ENCODE measurements around the gene MTOR.

The MTOR gene

DNA sequence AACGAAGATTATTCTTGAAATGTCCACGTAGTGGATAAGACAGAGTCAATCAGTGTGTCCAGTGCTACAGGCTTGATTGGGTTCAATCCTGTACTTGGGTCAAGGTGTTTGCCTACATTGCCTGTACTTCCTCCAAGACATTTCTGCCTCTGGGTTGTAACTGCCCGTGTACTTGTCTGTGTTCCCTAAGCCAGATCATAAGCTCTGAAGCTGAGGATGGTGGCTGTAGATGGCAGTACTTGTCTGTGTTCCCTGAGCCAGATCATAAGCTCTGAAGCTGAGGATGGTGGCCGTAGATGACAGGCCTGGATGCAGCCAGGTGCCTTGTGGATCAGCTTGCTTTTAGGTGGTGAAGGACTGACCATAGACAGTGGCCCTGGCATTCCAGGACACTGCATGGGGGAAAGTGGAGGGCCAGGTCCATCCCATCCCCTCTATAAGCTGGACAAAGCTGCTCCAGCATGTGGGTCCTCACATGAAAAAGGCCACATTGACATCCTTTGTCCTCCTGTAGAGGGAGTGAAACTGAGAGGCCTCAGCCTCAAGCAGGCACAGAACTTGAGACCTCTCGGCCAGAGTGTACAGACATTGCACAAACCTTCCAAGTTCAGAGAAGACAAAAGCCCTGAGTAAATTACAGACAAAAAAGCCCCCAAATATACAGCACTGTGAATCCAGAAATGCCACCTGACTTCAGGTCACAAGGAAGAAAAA, 200.5 kb downstream of the MTOR start:
- no peak for DNase-seq (ENCODE audit: low read depth)

DNA sequence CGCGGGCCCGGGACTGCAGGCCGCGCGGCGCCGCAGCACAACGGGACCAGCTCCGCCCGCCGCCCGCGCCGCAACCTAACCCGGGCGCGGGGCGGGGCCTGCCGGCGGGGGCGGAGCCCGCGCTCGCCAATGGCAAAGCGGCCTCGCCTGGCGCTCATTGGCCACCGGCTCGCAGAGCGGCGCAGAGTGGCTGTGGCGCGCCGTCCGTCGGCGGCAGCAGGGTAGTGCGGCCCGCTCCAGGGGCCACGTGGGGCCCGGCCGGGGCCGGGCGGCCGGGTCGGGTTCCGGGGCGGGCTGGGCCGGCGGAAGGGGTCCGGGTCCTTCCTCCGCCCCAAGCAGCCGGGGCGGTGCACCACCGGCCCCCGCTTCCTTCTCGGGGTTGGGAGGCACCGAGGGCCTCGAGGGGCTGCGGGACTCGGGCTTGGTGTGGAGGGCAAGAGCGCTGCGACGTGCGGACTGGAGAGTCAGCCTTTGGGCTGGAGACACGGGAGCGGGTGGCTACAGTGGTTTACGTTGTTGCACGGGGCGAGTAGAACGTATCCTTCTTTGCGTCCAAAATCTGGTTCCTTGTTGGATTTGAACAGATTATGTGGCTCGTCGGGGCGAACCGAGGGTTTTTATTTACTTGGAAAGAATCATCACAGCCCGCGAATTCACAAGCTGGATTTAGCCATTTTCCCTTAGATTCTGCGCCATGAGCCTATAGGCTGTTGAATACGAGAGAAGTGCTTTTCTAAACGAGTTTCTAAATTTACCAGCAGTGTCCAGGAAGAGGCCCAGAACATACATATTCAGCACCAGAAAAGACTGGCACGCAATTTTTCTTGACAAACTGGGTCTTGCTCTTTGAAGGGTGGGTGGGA, 202.2 kb downstream of the MTOR start, which contains the start of gene SRM:
SRM (minus strand) TSS at position 51 of the 863 bp plus-strand sequence. CDS start 75 bp downstream, outside the sequence.
- peak; percentile 67 for DNase-seq (ENCODE audit: low read depth)

DNA sequence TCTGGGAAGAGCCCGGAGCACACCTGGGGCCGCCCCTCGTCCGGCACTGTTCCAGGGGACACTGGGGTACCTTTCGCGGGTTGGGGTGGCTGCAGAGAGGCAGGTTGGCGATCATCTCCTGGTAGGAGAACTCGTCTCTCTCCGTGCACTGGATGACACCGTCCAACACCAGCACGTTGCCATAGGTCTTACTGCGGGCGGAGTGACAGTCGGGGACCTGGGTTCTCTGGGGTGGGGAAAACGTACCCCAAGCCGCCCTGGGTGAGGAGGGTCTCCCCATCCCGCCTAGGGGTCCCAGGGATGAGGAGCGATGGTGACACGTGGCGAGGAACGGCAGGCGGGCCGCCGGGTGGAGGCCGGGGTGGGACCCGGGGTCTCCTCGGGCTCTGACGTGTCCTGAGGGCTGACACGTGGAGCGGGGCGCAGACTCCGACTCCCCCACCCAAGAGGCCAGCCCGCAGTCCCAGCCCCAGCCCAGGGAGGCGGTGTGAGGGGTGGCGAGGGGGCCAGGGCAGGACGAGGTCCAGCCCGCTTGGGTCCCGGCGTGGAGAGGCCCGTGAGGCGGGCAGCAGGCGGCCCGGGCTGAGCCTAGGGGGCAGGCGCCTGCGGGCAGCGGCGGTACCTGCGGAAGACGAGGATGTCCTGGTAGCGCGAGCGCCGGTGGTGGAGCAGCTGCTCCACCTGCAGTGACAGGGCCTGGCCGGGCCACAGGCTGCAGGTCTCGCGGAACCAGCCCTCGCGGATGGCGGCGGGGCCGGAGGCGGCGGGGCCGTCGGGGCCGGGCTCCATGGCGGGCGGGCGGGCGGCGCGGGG, 203.0 kb downstream of the MTOR start:
- no peak for DNase-seq (ENCODE audit: low read depth)

DNA sequence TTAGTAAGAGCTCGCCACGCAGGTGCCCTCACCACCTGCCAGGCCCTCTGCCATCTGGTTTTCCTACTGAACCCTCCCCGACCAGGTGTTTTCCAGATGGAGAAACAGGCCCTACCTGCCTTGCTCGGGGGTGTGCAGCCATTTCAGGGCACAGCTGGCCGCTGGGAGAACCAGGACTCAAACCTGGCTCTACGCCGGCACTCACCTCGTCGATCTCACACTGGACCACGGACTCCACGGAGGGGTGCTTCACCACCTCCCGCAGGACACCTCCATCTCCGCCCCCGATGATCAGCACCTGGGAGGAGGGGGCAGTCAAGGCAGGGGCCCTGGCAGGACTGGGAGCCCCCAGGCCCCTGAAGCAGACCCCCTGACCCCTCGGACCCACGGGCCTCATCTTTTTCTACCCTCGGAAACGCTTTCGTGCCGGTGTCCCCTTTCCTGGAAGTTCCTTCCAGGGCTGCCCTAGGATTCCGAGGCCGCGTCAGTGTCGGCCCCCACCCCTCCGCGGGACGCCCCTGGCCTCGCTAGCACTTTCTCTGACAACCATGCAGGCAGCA, 203.7 kb downstream of the MTOR start:
- DNase-seq (ENCODE audit: low read depth) = no peak

DNA sequence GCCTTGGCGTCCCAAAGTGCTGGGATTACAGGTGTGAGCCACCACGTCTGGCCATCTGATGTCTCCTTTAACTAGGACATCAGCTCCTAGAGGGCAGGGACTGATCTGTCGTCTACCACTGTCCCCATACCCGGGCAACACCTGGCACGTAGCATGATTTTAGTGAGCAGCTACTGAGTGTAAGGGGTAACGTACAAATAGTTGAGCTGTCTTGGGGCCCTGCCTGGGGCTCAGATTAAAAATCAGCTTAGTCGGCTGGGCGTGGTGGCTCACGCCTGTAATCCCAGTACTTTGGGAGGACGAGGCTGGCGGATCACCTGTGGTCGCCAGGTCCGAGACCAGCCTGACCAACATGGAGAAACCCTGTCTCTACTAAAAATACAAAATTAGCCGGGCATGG, 204.3 kb downstream of the MTOR start:
- DNase-seq (ENCODE audit: low read depth) = no peak

DNA sequence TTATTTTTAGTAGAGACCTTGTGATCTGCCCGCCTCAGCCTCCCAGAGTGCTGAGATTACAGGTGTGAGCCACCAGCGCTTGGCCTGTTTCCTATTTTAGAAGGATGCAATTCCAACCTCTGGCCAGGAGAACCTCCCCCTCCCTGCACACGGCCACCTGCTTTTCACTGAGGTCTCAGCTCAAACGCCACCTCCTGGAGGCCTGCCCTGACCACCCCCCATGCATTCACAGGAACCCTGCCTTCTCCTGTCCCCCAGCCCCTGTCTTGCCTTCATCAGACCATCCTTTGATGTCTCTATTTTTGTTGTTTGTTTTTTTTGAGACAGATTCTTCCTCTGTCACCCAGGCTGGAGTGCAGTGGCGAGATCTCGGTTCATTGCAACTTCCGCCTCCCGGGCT, 204.9 kb downstream of the MTOR start:
- DNase-seq (ENCODE audit: low read depth) = no peak
